DND-41 (cell line): Measurements from ENCODE around the gene CHPF.

Experiments used
- EZH2 ChIP-seq: IDR thresholded peaks from 3 replicates; pipeline ENCODE4 v1.6.1; 2012; ENCODE audit warnings: borderline replicate concordance, low read depth, mild to moderate bottlenecking, moderate library complexity, low read length, inconsistent platforms; ENCODE audit not compliant: severe bottlenecking
- TF ChIP-seq, protein P1 (sequence below): IDR thresholded peaks from 2 replicates; pipeline ENCODE4 v1.5.1; 2012; ENCODE audit warnings: borderline replicate concordance, low read length, moderate library complexity, mild to moderate bottlenecking; ENCODE audit not compliant: poor library complexity, severe bottlenecking; ENCODE audit errors: extremely low read depth

DNA sequence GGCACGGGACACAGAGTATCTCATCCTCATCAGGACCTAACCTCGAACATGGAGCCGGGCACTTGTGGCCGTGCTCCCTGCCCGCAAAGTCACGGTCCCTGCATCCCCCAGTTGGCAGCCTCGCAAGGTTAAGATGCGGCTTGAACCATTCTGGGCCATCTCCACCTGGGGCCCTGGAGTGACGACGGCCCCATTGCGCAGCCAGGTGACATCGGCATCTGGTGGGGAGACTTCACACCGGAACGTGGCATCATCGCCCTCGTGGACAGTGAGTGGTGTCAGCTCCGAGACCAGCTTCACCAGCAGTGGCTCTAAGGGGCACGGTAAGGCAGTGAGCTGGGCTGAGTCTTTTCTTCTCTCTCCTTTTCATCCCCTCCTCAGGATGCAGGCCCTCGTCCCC lies 12.8 kb upstream of the CHPF start:
- TF ChIP-seq EZH2: no peak
- TF ChIP-seq, protein P1, sequence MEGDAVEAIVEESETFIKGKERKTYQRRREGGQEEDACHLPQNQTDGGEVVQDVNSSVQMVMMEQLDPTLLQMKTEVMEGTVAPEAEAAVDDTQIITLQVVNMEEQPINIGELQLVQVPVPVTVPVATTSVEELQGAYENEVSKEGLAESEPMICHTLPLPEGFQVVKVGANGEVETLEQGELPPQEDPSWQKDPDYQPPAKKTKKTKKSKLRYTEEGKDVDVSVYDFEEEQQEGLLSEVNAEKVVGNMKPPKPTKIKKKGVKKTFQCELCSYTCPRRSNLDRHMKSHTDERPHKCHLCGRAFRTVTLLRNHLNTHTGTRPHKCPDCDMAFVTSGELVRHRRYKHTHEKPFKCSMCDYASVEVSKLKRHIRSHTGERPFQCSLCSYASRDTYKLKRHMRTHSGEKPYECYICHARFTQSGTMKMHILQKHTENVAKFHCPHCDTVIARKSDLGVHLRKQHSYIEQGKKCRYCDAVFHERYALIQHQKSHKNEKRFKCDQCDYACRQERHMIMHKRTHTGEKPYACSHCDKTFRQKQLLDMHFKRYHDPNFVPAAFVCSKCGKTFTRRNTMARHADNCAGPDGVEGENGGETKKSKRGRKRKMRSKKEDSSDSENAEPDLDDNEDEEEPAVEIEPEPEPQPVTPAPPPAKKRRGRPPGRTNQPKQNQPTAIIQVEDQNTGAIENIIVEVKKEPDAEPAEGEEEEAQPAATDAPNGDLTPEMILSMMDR: no peak
